ENCODE data around the gene PSPN.
A peak's percentile ranks its signal among the peaks of the same experiment; 100 is the strongest.

Gene PSPN

GRCh38 chr19:6375411-6376010 is at the start of gene PSPN:
Gene PSPN, minus strand, starts transcription at chr19:6375933. Its CDS starts 84 bp downstream, at chr19:6375849.
- DNase-seq: peak in 1 of 14 donors; percentile 7

GRCh38 chr19:6424939-6425731 is 49.4 kb upstream of the PSPN start:
- DNase-seq: peak; percentile 98 to 100 (median 100)

- peak in 2 of 14 donors; percentile 35 to 39 for DNase-seq
Observed at GRCh38 chr19:6424195-6424938, 48.6 kb upstream of the PSPN start, which contains the start of gene KHSRP. Gene KHSRP, minus strand, starts transcription at chr19:6424811. Its CDS starts 110 bp downstream, at chr19:6424701.

- DNase-seq: peak in 3 of 14 donors; percentile 22 to 38 (median 23)
Observed at GRCh38 chr19:6423499-6424194, 47.9 kb upstream of the PSPN start.

GRCh38 chr19:6421075-6422014 is 45.6 kb upstream of the PSPN start:
- DNase-seq: no peak

GRCh38 chr19:6418562-6418932 is 42.8 kb upstream of the PSPN start:
- DNase-seq: no peak

GRCh38 chr19:6417713-6418561 is 42.2 kb upstream of the PSPN start:
- peak in 10 of 14 donors; percentile 3 to 75 (median 20) for DNase-seq

- DNase-seq: no peak
Observed at GRCh38 chr19:6416658-6417405, 41.1 kb upstream of the PSPN start.

GRCh38 chr19:6415591-6416190 is 40.0 kb upstream of the PSPN start:
- DNase-seq: no peak

GRCh38 chr19:6414793-6415590 is 39.3 kb upstream of the PSPN start:
- no peak for DNase-seq

- no peak for DNase-seq
Observed at GRCh38 chr19:6413721-6414643, 38.2 kb upstream of the PSPN start.

- no peak for DNase-seq
Observed at GRCh38 chr19:6413291-6413690, 37.6 kb upstream of the PSPN start.

- DNase-seq: peak in 1 of 14 donors; percentile 11
Observed at GRCh38 chr19:6412447-6413091, 36.8 kb upstream of the PSPN start.

- no peak for DNase-seq
Observed at GRCh38 chr19:6412061-6412446, 36.3 kb upstream of the PSPN start.

GRCh38 chr19:6409346-6409745 is 33.6 kb upstream of the PSPN start:
- no peak for DNase-seq

GRCh38 chr19:6406401-6406800 is 30.7 kb upstream of the PSPN start:
- no peak for DNase-seq
